ENCODE data around the gene HAUS3. TPM values are rescaled to one million over a fixed set of nuclear protein-coding genes. Genes with fewer than 3 reads are reported as not detected.
A peak's percentile ranks its signal among the peaks of the same experiment; 100 is the strongest.

The HAUS3 gene
- total and polyA plus RNA-seq, 3 donors from 2014 or later: 13.8 to 44.0 (median 40.1) TPM

- H3K4me3 ChIP-seq: peak overlapping the region; percentile 53 to 74
- WGBS, 2 donors: 19 to 34% methylated on average over 13 of the region's 13 CpGs
- no peaks in the 10 kb centered on the region for H3K36me3 ChIP-seq (ENCODE audit: low read depth, missing control alignments)
- peak overlapping the region; percentile 94 to 96 for H3K27ac ChIP-seq
- no peaks in the 10 kb centered on the region for H3K27me3 ChIP-seq
- TF ChIP-seq POLR2A (IDR thresholded peaks at IDR 0.05) (no peak), CTCF (IDR thresholded peaks at IDR 0.05) (no peak)
- intact Hi-C loops (cut with DNase I; ENCODE audit: low total_unique reads): loop anchor here (5.0 kb wide), 1 partner anchor 551 kb away; the partner anchor contains the start of gene SLBP
- no peaks in the 10 kb centered on the region for H3K9me3 ChIP-seq
- peaks cover 41% of the 10 kb centered on the region for H3K4me1 ChIP-seq
- no peak for DNase-seq
Observed at GRCh38 chr4:2262944-2263250, 21.0 kb upstream of the HAUS3 start.

GRCh38 chr4:2262145-2262943 is 20.4 kb upstream of the HAUS3 start:
- Histone ChIP-seq H3K9me3 (no peaks in the 10 kb centered on the region), H3K4me3 (peak overlapping the region; percentile 74 to 82), H3K36me3 (ENCODE audit: low read depth, missing control alignments) (no peaks in the 10 kb centered on the region), H3K27me3 (no peaks in the 10 kb centered on the region), H3K27ac (peak overlapping the region; percentile 94 to 96), H3K4me1 (peaks cover 47% of the 10 kb centered on the region)
- DNase-seq: peak; percentile 100
- WGBS, 2 donors: 0 to 1% methylated on average over 4 to 78 of the region's 98 CpGs
- intact Hi-C loops (cut with DNase I; ENCODE audit: low total_unique reads): loop anchor here (5.0 kb wide), 1 partner anchor 550 kb away; the partner anchor contains the start of gene SLBP
- peak; percentile 92 for TF ChIP-seq POLR2A (IDR thresholded peaks at IDR 0.05)
- TF ChIP-seq CTCF (IDR thresholded peaks at IDR 0.05): peak in 1 of 3 experiments; percentile 15

- peaks cover 52% of the 10 kb centered on the region for H3K4me1 ChIP-seq
- intact Hi-C loops (cut with DNase I; ENCODE audit: low total_unique reads): loop anchor here (5.0 kb wide), 1 partner anchor 549 kb away; the partner anchor contains the start of gene SLBP
- WGBS, 2 donors: 0% methylated on average over 46 of the region's 46 CpGs; no CpG with 5 or more reads in 1 of the 2 donors
- no peak for DNase-seq
- peak within 1 kb of the TSS; percentile 82 for H3K4me3 ChIP-seq
- TF ChIP-seq POLR2A (IDR thresholded peaks at IDR 0.05) (peak; percentile 33), CTCF (IDR thresholded peaks at IDR 0.05) (no peak)
- no peaks in the 10 kb centered on the region for H3K36me3 ChIP-seq (ENCODE audit: low read depth, missing control alignments)
- no peaks in the 10 kb centered on the region for H3K27me3 ChIP-seq
- H3K27ac ChIP-seq: peak within 1 kb of the TSS; percentile 96 to 98
- H3K9me3 ChIP-seq: no peaks in the 10 kb centered on the region
Observed at GRCh38 chr4:2261853-2262144, 19.9 kb upstream of the HAUS3 start, which contains the start of gene MXD4. TSS of gene MXD4 (minus strand) at chr4:2262109. CDS start at chr4:2261980, 129 bp downstream.

GRCh38 chr4:2261110-2261852 is 19.4 kb upstream of the HAUS3 start:
- no peaks in the 10 kb centered on the region for H3K27me3 ChIP-seq
- no peaks in the 10 kb centered on the region for H3K9me3 ChIP-seq
- intact Hi-C loops (cut with DNase I; ENCODE audit: low total_unique reads): loop anchor here (5.0 kb wide), 1 partner anchor 549 kb away; the partner anchor contains the start of gene SLBP
- H3K27ac ChIP-seq: peak overlapping the region; percentile 93 to 98
- peak overlapping the region; percentile 82 for H3K4me3 ChIP-seq
- WGBS, 2 donors: 1% methylated on average over 53 of the region's 91 CpGs; no CpG with 5 or more reads in 1 of the 2 donors
- no peak for DNase-seq
- H3K36me3 ChIP-seq (ENCODE audit: low read depth, missing control alignments): no peaks in the 10 kb centered on the region
- H3K4me1 ChIP-seq: peaks cover 57% of the 10 kb centered on the region
- TF ChIP-seq POLR2A (IDR thresholded peaks at IDR 0.05): no peak
- TF ChIP-seq CTCF (IDR thresholded peaks at IDR 0.05): no peak

Measured in testis (tissue), 3 donors.